Measurements from ENCODE around the gene ERMARD.

- TF ChIP-seq, protein P1, sequence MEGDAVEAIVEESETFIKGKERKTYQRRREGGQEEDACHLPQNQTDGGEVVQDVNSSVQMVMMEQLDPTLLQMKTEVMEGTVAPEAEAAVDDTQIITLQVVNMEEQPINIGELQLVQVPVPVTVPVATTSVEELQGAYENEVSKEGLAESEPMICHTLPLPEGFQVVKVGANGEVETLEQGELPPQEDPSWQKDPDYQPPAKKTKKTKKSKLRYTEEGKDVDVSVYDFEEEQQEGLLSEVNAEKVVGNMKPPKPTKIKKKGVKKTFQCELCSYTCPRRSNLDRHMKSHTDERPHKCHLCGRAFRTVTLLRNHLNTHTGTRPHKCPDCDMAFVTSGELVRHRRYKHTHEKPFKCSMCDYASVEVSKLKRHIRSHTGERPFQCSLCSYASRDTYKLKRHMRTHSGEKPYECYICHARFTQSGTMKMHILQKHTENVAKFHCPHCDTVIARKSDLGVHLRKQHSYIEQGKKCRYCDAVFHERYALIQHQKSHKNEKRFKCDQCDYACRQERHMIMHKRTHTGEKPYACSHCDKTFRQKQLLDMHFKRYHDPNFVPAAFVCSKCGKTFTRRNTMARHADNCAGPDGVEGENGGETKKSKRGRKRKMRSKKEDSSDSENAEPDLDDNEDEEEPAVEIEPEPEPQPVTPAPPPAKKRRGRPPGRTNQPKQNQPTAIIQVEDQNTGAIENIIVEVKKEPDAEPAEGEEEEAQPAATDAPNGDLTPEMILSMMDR (IDR thresholded peaks at IDR 0.05; ENCODE audit: low read depth, low read length), result no peak
- no peak for TF ChIP-seq EZH2phosphoT487 (IDR thresholded peaks at IDR 0.05; ENCODE audit: low read depth)
Measured at GRCh38 chr6:169726049-169726400, 25.4 kb upstream of the ERMARD start.

All from OCI-LY3 (cell line).